CD14-positive monocyte (primary cell): ENCODE data around the gene CHRM2. TPM values are rescaled to one million over a fixed set of nuclear protein-coding genes. Genes with fewer than 3 reads are reported as not detected.

ENCODE experiments used
- DNase-seq, 3 donors: peaks; one replicate each; pipeline ENCODE4 v3.0.0-alpha.2; 2011 to 2022
- H2AFZ ChIP-seq: 2 replicates; pipeline ENCODE4 v1.6.0; 2012; ENCODE audit warnings: mild to moderate bottlenecking, low read depth, low read length, inconsistent platforms; ENCODE audit not compliant: insufficient read depth, poor library complexity, severe bottlenecking
- H3K27ac ChIP-seq, 2 donors: 1 replicate in 1 of 2; 2 replicates in 1 of 2; pipeline ENCODE4 v1.5.1; 2012 to 2013; ENCODE audit warnings: low read length in 2 of 2, control low read depth in 1 of 2, inconsistent platforms in 1 of 2, low read depth in 1 of 2, mild to moderate bottlenecking in 1 of 2
- H3K27me3 ChIP-seq, 2 donors: one replicate each; pipeline versions ENCODE4 v1.6.0 to v1.6.1; 2011 to 2013; ENCODE audit warnings: low read length in 2 of 2; ENCODE audit not compliant: control insufficient read depth in 2 of 2, insufficient read depth in 2 of 2
- H3K36me3 ChIP-seq, 2 donors: replicated peaks in 1 of 2; 1 replicate in 1 of 2; 2 replicates in 1 of 2; pipeline versions ENCODE4 v1.5.1 to v1.6.1; 2012 to 2013; ENCODE audit warnings: low read length in 2 of 2, control low read depth in 1 of 2, inconsistent platforms in 1 of 2, mild to moderate bottlenecking in 1 of 2; ENCODE audit not compliant: insufficient read depth in 2 of 2, control insufficient read depth in 1 of 2
- H3K4me1 ChIP-seq, 2 donors: 1 replicate in 1 of 2; 2 replicates in 1 of 2; pipeline versions ENCODE4 v1.5.1 to v1.6.1; 2012 to 2013; ENCODE audit warnings: low read length in 2 of 2, control low read depth in 1 of 2, inconsistent platforms in 1 of 2, mild to moderate bottlenecking in 1 of 2, moderate library complexity in 1 of 2; ENCODE audit not compliant: insufficient read depth in 2 of 2, control insufficient read depth in 1 of 2
- H3K4me2 ChIP-seq: replicated peaks from 2 replicates; pipeline ENCODE3; 2012; ENCODE audit warnings: low read length, moderate library complexity, mild to moderate bottlenecking; ENCODE audit not compliant: poor library complexity, severe bottlenecking; ENCODE audit errors: extremely low read depth
- H3K4me3 ChIP-seq, 3 experiments: fragments of 200-600 bp in 1 of 3; sonication (generic) in 1 of 3; replicated peaks in 1 of 3; 1 replicate in 2 of 3; 2 replicates in 1 of 3; pipeline ENCODE4 v1.5.1; 2011 to 2013; ENCODE audit warnings: low read length in 3 of 3, mild to moderate bottlenecking in 3 of 3, control low read depth in 2 of 3, low read depth in 2 of 3, inconsistent platforms in 1 of 3, moderate library complexity in 1 of 3
- H3K79me2 ChIP-seq: 2 replicates; pipeline ENCODE4 v1.6.0; 2012; ENCODE audit warnings: mild to moderate bottlenecking, control low read depth, inconsistent platforms, low read length, moderate library complexity; ENCODE audit not compliant: insufficient read depth
- H3K9ac ChIP-seq: 2 replicates; pipeline ENCODE4 v1.6.0; 2017; ENCODE audit warnings: low read length, mild to moderate bottlenecking; ENCODE audit not compliant: insufficient read depth, poor library complexity, severe bottlenecking
- H3K9me3 ChIP-seq, 2 donors: replicated peaks in 1 of 2; 1 replicate in 1 of 2; 2 replicates in 1 of 2; pipeline versions ENCODE4 v1.5.1 to v1.6.1; 2012 to 2013; ENCODE audit warnings: low read length in 2 of 2, control low read depth in 1 of 2; ENCODE audit not compliant: control insufficient read depth in 1 of 2, insufficient read depth in 1 of 2
- H4K20me1 ChIP-seq: 2 replicates; pipeline ENCODE4 v1.6.0; 2012; ENCODE audit warnings: mild to moderate bottlenecking, low read length, control low read depth, moderate library complexity; ENCODE audit not compliant: insufficient read depth
- H3K27ac Mint-ChIP-seq, 7 donors: one replicate each; pipeline ENCODE4 v1.8.0; 2020; ENCODE audit warnings: mild to moderate bottlenecking in 7 of 7, mixed read lengths in 7 of 7, moderate library complexity in 6 of 7, inconsistent platforms in 2 of 7
- H3K27me3 Mint-ChIP-seq, 3 donors: one replicate each; pipeline ENCODE4 v1.8.0; 2021 to 2022; ENCODE audit warnings: low read depth in 3 of 3, mild to moderate bottlenecking in 3 of 3, mixed read lengths in 3 of 3, moderate library complexity in 3 of 3, inconsistent platforms in 1 of 3
- H3K36me3 Mint-ChIP-seq, 2 donors: one replicate each; pipeline ENCODE4 v1.8.0; 2020; ENCODE audit warnings: mixed read lengths in 2 of 2, inconsistent platforms in 1 of 2, mild to moderate bottlenecking in 1 of 2
- H3K4me1 Mint-ChIP-seq: one replicate; pipeline ENCODE4 v1.8.0; 2020; ENCODE audit warnings: mild to moderate bottlenecking, mixed read lengths
- H3K4me3 Mint-ChIP-seq, 2 donors: one replicate each; pipeline ENCODE4 v1.8.0; 2020; ENCODE audit warnings: mild to moderate bottlenecking in 2 of 2, mixed read lengths in 2 of 2, moderate library complexity in 1 of 2
- H3K9me3 Mint-ChIP-seq, 7 donors: one replicate each; pipeline ENCODE4 v1.8.0; 2020 to 2022; ENCODE audit warnings: mixed read lengths in 7 of 7, mild to moderate bottlenecking in 6 of 7, moderate library complexity in 6 of 7, inconsistent platforms in 2 of 7
- CTCF ChIP-seq: fragments of 200-600 bp; IDR thresholded peaks from one replicate; pipeline ENCODE4 v1.8.0; 2022; ENCODE audit warnings: antibody characterized with exemption, mild to moderate bottlenecking
- WGBS: methylation state at CpG from one replicate; pipeline ENCODE4 v1.1.5; 2013; ENCODE audit warnings: missing lambda C conversion rate; ENCODE audit not compliant: insufficient coverage; 5-methylcytosine and 5-hydroxymethylcytosine counted together
- intact Hi-C, 2 donors: fragments of 100-400 bp; cut with micrococcal nuclease; formaldehyde crosslinking; loops; one replicate each; pipeline versions ENCODE4 v1.15.0 to v1.15.1; 2023
- polyA plus RNA-seq, 3 donors: library from polyadenylated mRNA; depleted of rRNA in 1 of 3; unstranded in 2 of 3; stranded (reverse) in 1 of 3; fragments of 300-500 nt in 2 of 3; fragments of >200 nt in 1 of 3; fragmentation: Illumina TruSeq in 2 of 3; gene quantifications; 1 replicate in 2 of 3; 2 replicates in 1 of 3; pipeline ENCODE4 v1.2.3, GENCODE V29; 2012 to 2021

The CHRM2 gene
- polyA plus RNA-seq, 3 donors: not detected

- Mint-ChIP-seq H3K36me3 (no peaks in the 10 kb centered on the region), H3K27me3 (peaks cover 0 to 4% (median 3%) of the 10 kb centered on the region in 3 donors), H3K27ac (no peak overlapping the region), H3K4me1 (no peaks in the 10 kb centered on the region), H3K4me3 (no peak overlapping the region), H3K9me3 (peaks cover 0 to 2% (median 0%) of the 10 kb centered on the region in 7 donors)
- Histone ChIP-seq H4K20me1 (no peaks in the 10 kb centered on the region), H3K27ac (no peak overlapping the region), H3K27me3 (no peaks in the 10 kb centered on the region), H3K9me3 (no peaks in the 10 kb centered on the region), H3K4me1 (no peaks in the 10 kb centered on the region), H3K36me3 (no peaks in the 10 kb centered on the region), H3K9ac (no peak overlapping the region), H2AFZ (no peak overlapping the region), H3K79me2 (no peaks in the 10 kb centered on the region), H3K4me2 (no peak overlapping the region), H3K4me3 (no peak overlapping the region)
- WGBS: no CpG with 5 or more reads among the region's 3 CpGs
- intact Hi-C loops: no loop called here
- DNase-seq: no peak
- TF ChIP-seq CTCF: no peak
These were observed 14.6 kb downstream of the CHRM2 start for GRCh38 chr7:136883046-136883445.

- Histone ChIP-seq H3K27ac (no peak overlapping the region), H3K27me3 (no peaks in the 10 kb centered on the region), H3K4me2 (no peak overlapping the region), H4K20me1 (no peaks in the 10 kb centered on the region), H3K9me3 (no peaks in the 10 kb centered on the region), H3K79me2 (no peaks in the 10 kb centered on the region), H3K9ac (no peak overlapping the region), H3K4me1 (no peaks in the 10 kb centered on the region), H3K4me3 (no peak overlapping the region), H2AFZ (no peak overlapping the region), H3K36me3 (no peaks in the 10 kb centered on the region)
- WGBS: no CpG with 5 or more reads among the region's 1 CpG
- intact Hi-C loops: no loop called here
- Mint-ChIP-seq H3K4me3 (no peak overlapping the region), H3K36me3 (no peaks in the 10 kb centered on the region), H3K4me1 (no peaks in the 10 kb centered on the region), H3K27me3 (peaks cover 0 to 4% (median 3%) of the 10 kb centered on the region in 3 donors), H3K27ac (no peak overlapping the region), H3K9me3 (peaks cover 0 to 5% (median 0%) of the 10 kb centered on the region in 7 donors)
- DNase-seq: no peak
- TF ChIP-seq CTCF: no peak
These were observed 16.0 kb downstream of the CHRM2 start for GRCh38 chr7:136884492-136884891.
